GM12892 (cell line): ENCODE data around the gene PLEKHA6.

Experiments
- DNase-seq: peaks from one replicate; pipeline ENCODE4 v3.0.0; 2011; ENCODE audit not compliant: insufficient read length
- FAIRE-seq: peaks from 2 replicates; lab custom pipeline; 2011; peaks lifted over from hg19 to GRCh38; lab: Jason Lieb, UNC
- POLR2A ChIP-seq: IDR thresholded peaks from 2 replicates; pipeline ENCODE4 v1.6.1; 2011; ENCODE audit warnings: low read depth, low read length, control low read depth
- POLR2AphosphoS5 ChIP-seq: IDR thresholded peaks from 2 replicates; pipeline ENCODE4 v1.6.1; 2011; ENCODE audit warnings: low read depth, low read length, control low read depth
- TAF1 ChIP-seq: IDR thresholded peaks from 2 replicates; pipeline ENCODE4 v1.6.1; 2011; ENCODE audit warnings: low read depth, mild to moderate bottlenecking, control low read depth, low read length, borderline replicate concordance

PLEKHA6 gene

DNA sequence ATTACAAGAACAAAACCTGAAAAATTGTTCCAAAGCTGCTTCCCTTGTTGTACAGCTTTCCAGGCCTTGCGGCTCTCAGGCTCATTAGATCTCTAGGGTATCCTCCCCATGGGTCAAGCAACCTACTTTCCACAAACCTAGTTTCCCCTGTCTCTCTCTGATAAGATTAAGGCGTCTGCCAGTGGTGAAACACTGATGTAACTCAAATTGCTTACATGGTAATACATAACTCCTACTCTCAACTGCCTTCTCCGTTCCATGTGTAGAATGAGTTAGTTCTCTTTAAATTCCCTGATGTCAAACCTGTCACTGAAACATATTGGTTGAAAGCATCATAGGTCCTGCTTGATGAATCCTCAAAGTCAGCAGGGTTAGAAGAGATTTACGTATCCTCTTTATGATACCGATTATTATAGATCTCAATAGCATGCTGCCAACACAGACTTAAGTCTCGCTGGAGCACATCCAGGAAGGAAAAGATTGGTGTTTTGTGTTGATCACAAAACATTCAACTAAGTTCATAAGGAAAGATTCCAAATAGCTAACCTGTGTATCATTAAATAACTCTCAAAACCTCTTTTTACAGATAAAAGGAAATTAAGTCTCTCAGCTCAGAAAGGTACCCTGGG, 41.3 kb upstream of the PLEKHA6 start:
- FAIRE-seq = no peak
- peak; percentile 35; the same call in 1 of the 2 replicates for TF ChIP-seq POLR2AphosphoS5
- no peak for TF ChIP-seq TAF1
- DNase-seq = no peak

DNA sequence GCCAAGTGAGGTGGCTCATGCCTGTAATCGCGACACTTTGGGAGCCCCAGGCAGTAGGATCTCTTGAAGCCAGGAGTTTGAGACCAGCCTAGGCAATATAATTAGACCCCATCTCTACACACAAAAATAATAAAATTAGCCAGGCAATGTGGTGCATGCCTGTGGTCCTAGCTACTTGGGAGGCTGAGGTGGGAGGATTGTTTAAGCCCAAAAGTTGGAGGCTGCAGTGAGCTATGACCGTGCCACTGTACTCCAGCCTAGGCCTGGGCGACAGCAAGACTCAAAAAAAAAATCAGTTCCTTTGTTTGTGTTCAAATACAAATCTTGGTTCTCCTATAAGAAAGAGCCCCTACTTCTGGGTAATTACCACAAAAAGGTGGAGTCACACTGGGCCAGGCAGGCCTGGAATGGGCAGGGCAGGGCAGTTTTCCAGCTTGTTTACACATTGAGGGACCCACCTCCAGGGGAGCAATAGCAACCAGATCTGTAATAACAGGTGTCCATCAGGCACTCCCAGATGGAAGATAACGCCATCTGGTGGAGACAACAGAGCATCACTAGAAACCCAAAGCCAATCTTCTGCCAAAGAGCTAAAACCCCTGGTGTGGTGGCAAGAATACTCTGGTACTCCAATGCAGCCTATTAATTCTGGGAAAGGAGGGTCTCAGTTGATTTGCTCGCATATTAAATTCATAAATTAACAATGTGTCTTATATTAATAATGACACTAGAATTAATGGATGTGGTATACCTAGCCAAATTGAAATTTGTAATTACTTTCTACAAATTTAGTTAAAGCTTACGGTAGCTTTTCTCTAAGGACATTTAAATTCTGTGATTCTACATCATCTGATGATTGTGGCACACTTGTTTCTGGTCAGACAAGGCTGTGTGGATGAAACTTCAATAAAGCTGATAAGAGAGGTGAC, 38.7 kb upstream of the PLEKHA6 start:
- FAIRE-seq (peak; percentile 72), DNase-seq (peak; percentile 52)
- TF ChIP-seq POLR2AphosphoS5 (no peak), POLR2A (no peak), TAF1 (no peak)

DNA sequence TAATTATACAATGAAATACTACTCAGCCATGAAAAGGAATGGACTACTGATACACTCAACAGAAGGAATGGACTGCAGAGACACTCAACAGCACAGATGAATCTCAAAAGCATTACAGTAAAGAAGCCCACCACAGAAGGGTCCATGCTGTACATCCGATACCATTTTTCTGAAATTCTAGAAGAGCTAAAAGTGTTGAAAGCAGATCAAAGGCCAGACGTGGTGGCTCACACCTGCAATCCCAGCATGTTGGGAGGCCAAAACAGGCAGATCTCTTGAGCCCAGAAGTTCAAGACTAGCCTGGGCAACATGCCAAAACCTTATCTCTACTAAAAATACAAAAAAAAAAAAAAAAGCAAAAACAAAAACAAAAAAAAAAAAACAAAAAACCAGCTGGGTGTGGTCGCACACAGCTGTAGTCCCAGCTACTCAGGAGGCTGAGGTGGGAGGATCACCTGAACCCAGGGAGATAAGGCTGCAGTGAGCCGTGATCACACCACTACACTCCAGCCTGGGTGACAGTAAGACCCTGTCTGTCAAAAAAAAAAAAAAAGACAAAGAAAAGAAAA, 36.4 kb upstream of the PLEKHA6 start:
- FAIRE-seq (no peak), DNase-seq (no peak)
- TF ChIP-seq POLR2AphosphoS5 = no peak
- TF ChIP-seq TAF1 = no peak
- TF ChIP-seq POLR2A = no peak

DNA sequence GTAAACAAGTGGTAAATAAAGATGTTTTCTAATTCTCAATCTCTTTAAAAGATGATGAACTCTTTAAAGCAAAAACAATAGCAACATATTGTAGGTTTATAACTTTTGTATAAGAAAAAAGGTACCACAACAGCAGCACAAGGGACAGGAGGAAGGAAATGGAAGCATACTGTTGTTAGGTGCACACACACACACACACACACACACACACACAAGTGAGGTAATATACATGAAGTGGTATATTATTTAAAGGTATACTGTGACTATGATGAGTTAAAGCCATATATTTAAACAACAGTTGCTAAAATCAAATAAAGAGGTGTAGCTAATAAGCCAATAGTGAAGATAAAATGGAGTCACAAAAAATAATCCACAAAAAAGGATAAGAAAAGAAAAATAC, 31.9 kb upstream of the PLEKHA6 start:
- DNase-seq = no peak
- TF ChIP-seq POLR2A (no peak), TAF1 (no peak), POLR2AphosphoS5 (no peak)
- no peak for FAIRE-seq

- no peak for DNase-seq
- no peak for FAIRE-seq
- TF ChIP-seq POLR2AphosphoS5 = no peak
- no peak for TF ChIP-seq TAF1
- TF ChIP-seq POLR2A = no peak
Measured at GRCh38 chr1:204390751-204391466, 31.2 kb upstream of the PLEKHA6 start.

DNA sequence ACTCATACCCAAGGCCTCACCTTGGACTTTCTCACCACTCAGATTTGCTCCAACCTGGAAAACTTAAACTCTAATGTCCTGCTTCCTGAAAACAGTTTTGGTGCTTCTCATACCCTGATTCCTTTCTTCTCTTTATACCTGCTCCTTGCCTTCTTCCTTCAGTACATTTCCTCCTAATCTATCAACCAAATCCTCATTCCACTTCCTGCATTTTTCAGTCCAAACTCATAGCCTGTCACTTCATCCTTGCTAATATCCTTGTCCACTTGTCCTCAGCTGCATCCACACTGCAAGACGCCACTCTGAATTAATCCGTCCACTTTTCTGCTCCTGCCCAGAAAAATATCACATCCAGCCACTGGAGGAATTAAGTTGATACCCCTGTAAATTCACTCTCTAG, 26.0 kb upstream of the PLEKHA6 start:
- no peak for FAIRE-seq
- no peak for DNase-seq
- no peak for TF ChIP-seq POLR2AphosphoS5
- TF ChIP-seq TAF1 = no peak
- no peak for TF ChIP-seq POLR2A

DNA sequence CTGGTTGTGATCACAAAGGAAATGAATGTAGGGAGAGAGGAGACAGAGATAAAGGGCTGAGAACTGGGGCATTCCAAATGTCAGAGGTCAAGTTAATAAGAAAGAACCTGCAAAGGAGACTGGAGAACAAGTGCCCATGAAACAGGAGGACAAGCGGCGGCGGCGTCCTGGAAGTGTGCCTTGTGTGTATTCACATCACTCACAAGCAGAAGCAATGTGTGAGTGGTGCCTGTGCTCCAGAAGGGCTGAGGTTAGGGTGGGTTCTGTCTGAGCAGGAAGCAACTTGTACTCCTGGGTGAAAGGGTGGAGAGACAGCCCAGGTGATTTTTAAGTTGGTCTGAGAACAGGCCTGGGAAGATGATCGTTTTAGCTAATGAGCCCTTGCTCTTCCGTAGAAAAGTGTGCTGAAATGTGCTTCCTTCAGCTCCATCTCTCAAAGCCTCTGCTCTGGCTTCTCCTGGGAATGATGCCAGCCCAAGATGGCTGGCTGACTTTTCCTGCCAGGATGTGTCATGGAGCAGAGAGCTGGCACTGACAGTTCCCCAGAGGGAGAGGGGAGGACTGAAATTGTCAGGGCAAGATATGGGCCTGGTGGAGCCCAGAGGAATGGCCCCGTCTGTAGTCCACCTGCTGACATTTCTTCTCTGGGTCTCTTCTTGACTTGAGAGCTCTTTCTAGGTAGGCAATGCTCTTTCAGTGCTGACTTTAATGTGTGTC, 25.1 kb upstream of the PLEKHA6 start:
- FAIRE-seq (no peak), DNase-seq (no peak)
- TF ChIP-seq TAF1 (no peak), POLR2A (no peak), POLR2AphosphoS5 (no peak)

- no peak for FAIRE-seq
- no peak for TF ChIP-seq POLR2A
- no peak for TF ChIP-seq POLR2AphosphoS5
- no peak for TF ChIP-seq TAF1
- no peak for DNase-seq
Measured at GRCh38 chr1:204383163-204383904, 23.6 kb upstream of the PLEKHA6 start.

GRCh38 chr1:204382714-204383083, 23.0 kb upstream of the PLEKHA6 start:
- no peak for FAIRE-seq
- DNase-seq = no peak
- TF ChIP-seq TAF1 (no peak), POLR2A (no peak)

DNA sequence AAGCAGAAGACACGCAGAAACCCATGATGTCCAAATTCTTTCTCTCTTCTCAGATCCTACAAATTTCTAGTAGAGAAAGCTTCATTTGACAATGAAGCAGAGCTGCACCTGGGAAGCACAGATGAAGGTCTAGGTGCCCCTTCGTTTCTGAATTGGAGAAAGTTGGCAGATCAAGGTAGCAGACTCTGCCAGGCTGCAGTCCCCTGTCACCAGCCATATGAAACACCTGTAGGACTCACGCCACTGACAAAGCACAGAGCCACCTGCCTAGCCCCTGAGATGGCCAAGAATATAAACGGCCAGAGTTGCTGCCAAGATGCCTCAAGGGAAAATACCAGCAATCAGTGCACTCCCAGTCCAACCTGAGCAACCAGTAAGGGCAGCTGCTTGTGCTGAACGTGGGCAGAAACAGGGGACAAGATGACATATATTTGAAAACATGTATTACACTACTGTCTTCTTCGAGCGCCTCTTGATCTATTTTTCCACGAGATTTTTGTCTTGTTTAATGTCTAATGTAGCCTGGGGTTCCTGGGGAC, 20.6 kb upstream of the PLEKHA6 start:
- FAIRE-seq (no peak), DNase-seq (no peak)
- no peak for TF ChIP-seq POLR2A
- TF ChIP-seq POLR2AphosphoS5 = no peak
- TF ChIP-seq TAF1 = no peak
